HG02885 (cell line): ENCODE measurements around the gene VPS18.

Experiments used
- ATAC-seq: cut with Tn5 transposase; IDR thresholded peaks from one replicate; pipeline ENCODE4 v1.9.1; 2021; ENCODE audit warnings: mild to moderate bottlenecking; ENCODE audit not compliant: unreplicated experiment, poor library complexity

The VPS18 gene

DNA sequence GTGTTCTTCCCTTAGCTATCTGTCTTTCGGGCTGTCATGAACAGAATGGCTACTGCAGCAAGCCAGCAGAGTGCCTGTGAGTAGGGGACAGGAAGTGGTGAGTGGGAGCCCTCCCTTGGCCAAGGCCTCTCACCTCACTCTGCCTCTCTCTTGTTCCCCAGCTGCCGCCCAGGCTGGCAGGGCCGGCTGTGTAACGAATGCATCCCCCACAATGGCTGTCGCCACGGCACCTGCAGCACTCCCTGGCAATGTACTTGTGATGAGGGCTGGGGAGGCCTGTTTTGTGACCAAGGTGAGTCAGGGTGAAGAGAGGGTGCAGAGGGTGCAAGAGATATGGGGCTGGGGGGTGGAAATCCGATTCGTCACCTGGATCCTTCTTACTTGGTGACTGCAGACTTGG, 37.9 kb downstream of the VPS18 start:
- ATAC-seq, result no peak

DNA sequence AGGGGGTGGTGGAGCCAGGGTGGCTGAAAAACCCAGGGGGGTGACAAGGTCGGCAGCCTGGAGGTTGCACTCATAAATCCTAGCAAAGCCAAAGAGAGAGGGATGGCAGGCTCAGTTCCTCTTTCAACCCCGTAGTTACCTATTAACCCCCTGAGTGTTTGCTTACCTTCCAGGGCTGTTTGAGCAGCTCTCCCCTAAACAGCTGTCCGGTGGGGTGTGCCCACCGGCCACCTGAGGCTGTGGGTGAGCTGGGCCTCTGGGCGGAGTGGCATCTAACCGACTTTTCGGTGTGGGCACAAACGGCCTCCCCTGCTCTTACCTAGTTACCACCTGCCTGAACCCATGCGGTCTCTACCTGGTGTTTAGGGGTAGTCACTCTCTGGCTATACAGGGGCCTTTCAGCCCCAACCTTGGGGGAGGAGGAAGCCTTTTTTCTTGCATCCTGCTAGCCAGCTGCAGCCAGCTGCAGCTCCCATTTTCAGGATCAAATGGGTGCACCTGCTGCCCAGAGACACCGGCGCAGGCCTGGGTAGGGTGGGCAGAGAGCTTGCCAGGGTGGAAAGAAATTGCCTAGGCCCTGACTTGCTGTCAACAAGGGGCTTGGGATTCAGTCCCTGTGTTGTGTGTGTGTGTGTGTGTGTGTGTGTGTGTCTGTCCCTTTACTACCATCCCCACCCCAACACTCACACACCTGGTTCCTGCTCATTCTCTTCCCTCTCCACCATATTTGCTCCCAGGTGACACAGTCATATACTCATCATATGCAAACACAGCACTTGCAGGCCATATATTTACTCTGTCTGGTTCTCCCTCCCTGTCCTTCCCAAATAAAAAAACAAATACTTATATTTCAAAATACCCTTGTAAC, 38.6 kb downstream of the VPS18 start:
- ATAC-seq, result no peak

DNA sequence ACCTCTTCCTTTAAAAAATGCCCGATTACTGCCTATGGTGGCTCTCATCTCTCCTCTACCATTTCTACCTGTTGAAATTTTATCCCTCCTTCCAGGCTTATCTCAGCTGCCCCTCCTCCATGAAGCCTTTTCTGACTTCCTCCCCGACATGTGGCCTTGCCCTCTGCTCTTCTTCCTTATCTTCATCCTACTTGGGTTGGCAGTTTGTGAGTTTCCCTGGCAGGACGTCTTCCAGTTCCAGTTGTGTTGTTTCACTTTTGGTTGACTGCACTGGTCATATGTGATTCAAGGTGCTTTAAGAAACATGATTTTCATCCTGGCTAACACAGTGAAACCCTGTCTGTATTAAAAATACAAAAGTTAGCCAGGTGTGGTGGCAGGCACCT, 39.3 kb downstream of the VPS18 start:
- no peak for ATAC-seq

DNA sequence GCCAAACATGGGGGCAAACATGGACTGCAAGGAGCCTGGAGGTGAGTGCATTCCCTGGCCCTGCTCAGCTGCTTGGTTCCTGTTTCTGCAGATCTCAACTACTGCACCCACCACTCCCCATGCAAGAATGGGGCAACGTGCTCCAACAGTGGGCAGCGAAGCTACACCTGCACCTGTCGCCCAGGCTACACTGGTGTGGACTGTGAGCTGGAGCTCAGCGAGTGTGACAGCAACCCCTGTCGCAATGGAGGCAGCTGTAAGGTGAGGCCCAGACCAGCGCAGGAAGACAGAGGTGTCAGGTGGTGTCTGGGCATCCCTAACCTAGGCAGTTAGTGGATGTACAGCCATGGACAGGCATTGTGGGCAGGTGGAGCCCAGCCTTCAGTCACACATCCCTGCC, 40.2 kb downstream of the VPS18 start:
- ATAC-seq, result no peak

DNA sequence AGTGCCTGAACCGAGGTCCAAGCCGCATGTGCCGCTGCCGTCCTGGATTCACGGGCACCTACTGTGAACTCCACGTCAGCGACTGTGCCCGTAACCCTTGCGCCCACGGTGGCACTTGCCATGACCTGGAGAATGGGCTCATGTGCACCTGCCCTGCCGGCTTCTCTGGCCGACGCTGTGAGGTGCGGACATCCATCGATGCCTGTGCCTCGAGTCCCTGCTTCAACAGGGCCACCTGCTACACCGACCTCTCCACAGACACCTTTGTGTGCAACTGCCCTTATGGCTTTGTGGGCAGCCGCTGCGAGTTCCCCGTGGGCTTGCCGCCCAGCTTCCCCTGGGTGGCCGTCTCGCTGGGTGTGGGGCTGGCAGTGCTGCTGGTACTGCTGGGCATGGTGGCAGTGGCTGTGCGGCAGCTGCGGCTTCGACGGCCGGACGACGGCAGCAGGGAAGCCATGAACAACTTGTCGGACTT, 42.0 kb downstream of the VPS18 start:
- ATAC-seq, result no peak

DNA sequence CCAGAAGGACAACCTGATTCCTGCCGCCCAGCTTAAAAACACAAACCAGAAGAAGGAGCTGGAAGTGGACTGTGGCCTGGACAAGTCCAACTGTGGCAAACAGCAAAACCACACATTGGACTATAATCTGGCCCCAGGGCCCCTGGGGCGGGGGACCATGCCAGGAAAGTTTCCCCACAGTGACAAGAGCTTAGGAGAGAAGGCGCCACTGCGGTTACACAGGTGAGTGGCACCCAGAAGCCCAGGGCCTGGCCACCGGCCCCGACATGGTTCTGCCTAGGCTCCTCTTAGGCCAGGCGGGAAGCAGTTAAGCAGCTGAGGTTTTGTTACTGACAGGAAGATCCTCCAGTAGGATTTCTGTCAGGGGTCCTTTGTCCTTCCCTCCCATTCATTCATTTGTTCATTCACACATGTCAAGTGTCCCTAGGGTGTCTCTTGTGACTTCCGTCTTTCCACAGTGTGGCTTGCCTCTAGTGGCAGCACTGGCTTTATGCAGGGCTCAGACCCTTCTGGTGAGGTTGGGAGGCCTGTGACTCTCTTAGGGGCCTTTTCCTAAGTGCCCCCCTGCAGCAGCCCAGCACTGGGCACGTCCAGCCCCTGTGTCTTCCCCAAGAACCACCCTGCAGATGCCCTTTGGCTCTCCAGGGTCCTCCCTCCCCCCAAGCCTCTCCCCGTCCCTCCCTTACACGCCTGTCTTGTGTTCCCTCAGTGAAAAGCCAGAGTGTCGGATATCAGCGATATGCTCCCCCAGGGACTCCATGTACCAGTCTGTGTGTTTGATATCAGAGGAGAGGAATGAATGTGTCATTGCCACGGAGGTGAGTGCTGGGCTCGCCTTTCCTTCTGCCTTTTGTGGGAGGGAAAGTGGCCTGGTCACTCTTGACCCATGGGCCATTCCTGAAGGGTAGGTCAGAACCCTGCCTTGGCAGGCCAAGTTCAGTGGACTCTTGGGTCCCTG, 42.7 kb downstream of the VPS18 start:
- no peak for ATAC-seq

DNA sequence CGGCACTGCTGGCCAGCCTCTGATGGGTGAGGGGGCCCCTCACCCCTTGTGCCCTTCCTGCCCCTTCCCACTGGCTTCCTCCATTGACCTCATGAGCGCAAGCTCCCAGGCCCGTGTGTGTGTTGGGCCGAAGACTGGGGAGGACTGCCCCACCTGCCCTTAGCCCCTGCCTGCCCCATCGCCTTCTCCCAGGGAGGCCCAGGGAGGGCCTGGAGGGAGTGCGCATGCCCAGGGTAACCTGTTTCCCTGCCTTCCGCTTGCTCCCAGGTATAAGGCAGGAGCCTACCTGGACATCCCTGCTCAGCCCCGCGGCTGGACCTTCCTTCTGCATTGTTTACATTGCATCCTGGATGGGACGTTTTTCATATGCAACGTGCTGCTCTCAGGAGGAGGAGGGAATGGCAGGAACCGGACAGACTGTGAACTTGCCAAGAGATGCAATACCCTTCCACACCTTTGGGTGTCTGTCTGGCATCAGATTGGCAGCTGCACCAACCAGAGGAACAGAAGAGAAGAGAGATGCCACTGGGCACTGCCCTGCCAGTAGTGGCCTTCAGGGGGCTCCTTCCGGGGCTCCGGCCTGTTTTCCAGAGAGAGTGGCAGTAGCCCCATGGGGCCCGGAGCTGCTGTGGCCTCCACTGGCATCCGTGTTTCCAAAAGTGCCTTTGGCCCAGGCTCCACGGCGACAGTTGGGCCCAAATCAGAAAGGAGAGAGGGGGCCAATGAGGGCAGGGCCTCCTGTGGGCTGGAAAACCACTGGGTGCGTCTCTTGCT, 43.7 kb downstream of the VPS18 start:
- ATAC-seq, result no peak

DNA sequence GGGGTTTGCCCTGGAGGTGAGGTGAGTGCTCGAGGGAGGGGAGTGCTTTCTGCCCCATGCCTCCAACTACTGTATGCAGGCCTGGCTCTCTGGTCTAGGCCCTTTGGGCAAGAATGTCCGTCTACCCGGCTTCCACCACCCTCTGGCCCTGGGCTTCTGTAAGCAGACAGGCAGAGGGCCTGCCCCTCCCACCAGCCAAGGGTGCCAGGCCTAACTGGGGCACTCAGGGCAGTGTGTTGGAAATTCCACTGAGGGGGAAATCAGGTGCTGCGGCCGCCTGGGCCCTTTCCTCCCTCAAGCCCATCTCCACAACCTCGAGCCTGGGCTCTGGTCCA, 44.3 kb downstream of the VPS18 start:
- ATAC-seq, result no peak

DNA sequence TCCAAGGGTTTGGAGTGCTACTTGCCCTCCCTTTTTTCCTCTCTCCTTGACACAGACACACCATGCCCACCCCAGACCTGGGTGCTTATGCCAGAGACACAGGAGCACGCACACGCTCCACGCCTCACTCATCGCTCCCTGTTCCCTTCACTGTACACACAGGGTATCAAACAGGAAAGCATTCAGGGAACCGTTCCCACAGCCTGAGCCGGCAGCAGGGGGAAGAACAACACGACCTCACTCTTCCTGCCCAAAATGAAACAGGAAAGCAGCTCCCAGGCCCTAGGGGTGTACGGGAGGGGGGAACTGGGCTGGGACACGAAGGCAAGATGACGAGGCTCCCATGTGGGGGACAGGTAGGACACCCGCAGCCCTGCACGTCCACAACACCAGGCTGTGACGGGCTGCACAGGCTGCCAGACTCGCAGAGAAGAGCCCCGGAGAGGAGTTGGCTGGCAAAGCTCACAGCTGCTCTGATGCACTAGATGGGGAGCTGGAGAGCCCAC, 46.1 kb downstream of the VPS18 start:
- ATAC-seq, result no peak

DNA sequence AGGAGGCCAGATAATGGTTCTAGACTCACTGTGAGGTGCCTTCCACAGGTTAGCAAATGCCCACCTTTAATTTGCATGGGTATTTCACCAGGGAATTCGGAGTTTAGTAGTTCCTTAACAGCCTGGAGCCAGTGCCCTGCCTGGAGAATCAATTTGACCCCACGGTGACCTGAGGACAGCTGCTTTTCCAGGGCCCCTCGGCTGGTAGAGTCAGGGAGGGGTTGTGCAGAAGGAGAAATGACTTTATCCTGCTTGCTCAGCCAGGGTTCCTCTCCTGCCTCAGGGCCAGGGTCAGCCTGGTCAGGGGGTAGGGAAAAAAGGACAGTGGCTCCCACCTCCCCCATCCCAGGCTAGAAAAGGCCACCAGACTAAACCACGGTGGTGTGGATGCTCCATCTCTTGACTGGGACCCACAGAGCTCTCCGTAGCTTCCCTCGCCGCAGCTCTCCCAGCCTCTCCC, 46.8 kb downstream of the VPS18 start:
- ATAC-seq, result no peak

DNA sequence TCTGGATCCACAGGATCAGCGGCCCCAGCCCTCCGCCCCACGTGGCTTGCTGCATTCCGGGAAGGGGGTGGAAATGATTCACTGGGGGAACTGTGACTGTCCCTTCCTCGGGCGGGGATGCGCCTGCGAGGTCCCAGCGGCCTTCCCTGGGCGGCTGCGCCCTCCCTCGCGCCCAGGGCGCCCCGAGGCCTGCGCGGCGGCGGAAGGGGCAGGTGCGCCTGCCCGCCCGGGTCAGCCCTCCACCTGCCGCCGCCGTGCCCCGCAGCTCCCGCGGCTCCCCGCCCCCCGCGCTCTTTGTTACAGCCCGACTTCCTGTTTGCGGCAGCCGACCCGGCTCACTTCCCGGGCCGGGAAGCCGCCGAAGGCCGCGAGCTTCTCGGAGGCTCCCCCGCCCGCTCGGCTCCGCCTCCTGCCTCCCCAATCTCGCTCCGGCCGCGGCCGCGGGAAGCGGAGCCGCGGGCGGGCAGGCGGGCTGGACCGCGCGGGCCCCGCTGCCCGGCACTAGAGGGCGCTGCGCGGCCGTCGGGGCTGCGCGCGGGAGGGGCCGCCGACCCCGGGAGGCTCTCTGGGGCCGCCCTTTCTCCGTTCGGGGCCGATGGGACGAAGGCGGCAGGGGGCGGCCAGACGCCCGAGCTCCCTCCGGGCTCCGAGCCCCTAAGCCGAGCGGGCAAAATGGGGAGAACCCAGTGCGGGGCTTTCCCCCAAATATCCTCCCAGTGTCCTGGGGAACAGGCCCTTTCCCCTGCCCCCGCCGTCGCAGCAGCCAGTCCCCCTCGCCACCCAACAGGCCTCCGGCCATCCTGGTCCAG, 47.5 kb downstream of the VPS18 start:
- ATAC-seq, result peak; percentile 79

DNA sequence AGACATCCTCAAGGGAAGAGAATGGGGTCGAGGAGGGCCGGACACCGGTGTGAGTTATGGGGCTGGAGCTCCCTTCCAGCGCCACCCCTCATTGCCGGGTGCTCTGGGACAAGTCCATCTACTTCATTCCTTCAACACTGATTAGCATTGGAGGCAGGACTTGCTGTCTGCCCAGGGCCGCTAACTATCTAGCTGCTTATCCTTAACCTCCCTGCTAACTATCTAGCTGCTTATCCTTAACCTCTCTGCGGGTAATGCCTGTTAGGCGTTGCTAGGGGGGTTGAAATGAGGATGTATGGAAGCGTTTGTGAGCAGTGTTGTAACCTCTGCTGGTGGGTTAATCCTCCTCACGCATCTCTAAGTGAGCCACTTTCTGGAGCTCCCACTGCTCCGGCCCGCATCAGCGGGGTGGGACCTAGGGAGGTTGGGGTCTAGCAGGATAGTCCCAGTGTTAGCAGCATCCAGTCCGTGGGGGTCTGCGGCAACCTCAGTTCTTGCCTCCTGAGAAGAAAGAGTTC, 48.1 kb downstream of the VPS18 start:
- peak; percentile 9 for ATAC-seq

DNA sequence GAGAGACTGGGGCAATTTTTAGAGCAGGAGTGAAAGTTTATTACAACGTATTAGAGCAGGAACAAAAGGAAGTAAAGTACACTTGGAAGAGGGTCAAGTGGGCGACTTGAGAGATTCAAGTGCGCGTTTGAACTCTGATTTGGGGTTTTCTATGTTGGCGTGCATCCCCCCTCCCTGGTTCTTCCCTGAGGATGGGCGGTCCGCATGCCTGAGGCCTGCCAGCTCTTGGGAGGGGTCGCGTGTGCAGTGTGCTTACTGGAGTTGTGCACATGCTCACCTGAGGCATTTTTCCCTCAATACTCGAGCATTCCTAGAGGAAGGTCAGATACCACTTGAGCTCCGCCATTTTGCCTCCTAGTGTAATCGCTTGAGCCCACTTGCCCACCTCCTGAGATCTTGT, 48.6 kb downstream of the VPS18 start:
- no peak for ATAC-seq

DNA sequence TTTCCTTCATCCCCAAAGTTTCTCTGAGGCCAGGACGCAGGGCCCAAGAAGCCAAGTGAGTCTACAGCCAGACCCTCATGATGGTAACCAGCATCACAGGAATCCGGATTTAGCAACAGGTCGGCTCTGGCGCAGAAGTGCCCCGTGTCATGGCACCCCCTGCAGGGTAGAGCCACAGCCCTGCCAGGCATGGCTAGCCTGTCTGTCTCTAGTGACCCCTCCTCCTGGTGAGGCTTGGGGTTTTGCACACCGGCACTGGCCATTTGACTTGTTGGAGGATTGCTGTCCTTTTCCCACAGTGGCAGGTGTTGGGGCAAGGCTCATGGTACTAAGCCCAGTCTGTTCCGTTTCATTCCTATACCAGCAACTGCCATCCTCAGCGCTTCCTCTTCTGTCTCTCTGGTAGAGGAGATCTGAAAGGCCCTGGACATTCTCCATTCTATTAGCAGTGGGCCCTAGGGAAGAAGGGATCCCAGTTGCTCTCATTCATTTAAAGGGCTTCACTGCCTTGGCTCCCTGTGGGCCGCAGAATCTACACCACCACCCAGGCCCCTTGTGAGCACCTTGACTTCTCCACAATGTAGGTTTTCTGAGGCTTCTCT, 49.6 kb downstream of the VPS18 start:
- ATAC-seq, result no peak

DNA sequence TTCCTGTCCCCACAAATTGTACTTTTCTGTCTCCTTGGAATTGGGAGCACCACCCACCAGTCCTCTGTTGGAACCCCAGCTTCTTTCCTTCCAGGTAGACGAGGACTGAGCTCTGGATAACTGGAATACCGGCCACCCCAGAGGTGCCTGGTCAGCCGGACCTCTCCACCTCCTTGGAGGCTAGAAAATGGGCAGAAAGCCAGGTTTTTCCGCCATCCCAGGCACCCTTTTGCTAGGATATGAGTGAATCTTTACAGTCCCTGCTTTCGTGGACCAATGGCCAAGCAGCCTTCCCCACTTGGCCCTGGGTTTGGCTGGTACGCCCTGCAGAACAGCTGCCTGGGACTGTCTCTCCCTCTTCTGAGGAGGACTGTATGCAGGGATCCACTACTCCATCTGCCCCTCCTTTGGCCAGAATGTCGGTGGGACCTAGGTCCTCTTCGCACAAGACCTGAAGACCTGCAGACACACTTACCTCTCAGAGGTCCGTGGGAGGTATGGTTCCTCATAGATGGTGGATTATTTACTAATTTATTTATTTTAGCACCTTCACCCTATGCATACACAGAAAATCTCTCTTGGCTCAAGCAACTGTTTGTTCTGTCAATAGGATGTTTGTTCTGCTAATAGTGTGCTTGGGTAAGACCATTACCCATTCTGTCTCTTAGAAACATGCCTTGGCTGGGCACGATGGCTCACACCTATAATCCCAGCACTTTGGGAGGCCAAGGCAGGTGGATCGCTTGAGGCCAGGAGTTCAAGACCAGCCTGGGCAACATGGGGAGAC, 50.5 kb downstream of the VPS18 start:
- ATAC-seq, result no peak

DNA sequence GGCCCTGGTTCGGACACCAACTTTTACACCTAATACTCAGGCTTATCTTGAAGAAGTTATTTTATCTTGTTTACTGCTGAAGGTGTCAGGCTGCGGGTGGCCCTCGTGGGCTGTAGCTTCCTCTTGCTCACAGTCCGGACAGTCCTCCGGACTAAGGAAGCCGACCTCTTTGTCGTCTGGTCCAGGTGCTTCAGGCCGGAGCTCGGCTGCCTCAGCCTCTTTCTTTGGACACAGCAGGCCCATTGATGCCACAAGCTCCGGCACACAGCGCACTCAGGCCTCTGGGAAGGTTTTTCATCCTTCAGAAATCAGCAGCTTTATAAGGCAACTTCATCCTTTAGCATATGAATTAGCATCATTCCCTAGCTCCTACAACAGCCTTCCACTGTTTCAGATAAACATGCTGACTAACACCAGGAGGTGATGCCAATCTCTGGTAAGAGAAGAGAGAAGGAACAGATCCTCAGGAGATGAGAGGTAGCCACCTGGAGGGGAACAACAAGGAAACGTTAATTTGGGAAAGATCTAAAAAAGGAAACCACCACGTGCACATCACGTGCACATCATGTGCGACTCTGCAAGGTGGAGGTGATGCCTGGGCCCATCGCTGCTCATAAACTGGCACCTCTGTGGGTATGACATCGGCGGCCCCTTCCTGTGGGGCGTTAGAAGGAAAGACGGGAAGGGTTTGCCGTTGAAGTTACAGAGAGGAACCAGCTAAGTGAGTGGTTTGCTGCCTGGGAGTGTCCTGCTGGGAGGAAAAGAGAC, 54.6 kb downstream of the VPS18 start:
- ATAC-seq, result no peak

DNA sequence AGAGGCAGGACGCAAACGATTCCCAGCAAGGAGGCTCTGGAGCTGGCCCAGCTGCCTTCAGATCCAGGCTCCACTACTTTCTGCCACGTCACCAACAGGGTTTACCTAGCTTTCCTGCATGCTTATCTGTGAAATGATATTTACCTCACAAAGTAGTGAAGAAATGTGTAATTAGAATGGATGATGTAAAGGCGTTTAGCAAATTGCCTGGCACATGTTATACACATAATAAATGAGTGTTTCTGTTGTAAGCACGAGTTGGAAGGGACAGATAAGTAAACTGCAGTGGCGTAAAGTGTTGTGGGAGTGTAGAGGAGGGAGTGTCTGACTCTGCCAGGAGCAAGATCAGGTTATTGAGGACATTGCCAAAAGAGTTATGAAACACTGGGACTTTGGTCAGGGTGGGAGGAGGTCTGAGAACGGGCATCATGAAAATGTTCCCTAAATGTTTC, 55.5 kb downstream of the VPS18 start:
- no peak for ATAC-seq
